Osteoblast (primary cell): ENCODE data around the gene DNAJC5G. TPM values are rescaled to one million over a fixed set of nuclear protein-coding genes. Genes with fewer than 3 reads are reported as not detected.

Source experiments
- DNase-seq: peaks from one replicate; pipeline ENCODE4 v3.0.0; 2011; ENCODE audit warnings: low spot score, mixed read lengths; ENCODE audit not compliant: insufficient read length; ENCODE audit errors: missing footprints
- H2AFZ ChIP-seq: 2 replicates; pipeline ENCODE4 v1.6.0; 2011; ENCODE audit warnings: mild to moderate bottlenecking, low read length
- H3K27ac ChIP-seq: 2 replicates; pipeline ENCODE4 v1.5.1; 2011; ENCODE audit warnings: mild to moderate bottlenecking, low read depth, low read length, moderate library complexity
- H3K27me3 ChIP-seq: 2 replicates; pipeline ENCODE4 v1.6.0; 2012; ENCODE audit warnings: mild to moderate bottlenecking, control low read depth, inconsistent platforms, low read length, moderate library complexity; ENCODE audit not compliant: insufficient read depth
- H3K36me3 ChIP-seq: 2 replicates; pipeline ENCODE4 v1.5.1; 2011; ENCODE audit warnings: mild to moderate bottlenecking, low read length, control low read depth, moderate library complexity; ENCODE audit not compliant: insufficient read depth
- H3K4me1 ChIP-seq: 2 replicates; pipeline ENCODE4 v1.5.1; 2011; ENCODE audit warnings: mild to moderate bottlenecking, low read length, control low read depth, moderate library complexity; ENCODE audit not compliant: insufficient read depth
- H3K4me2 ChIP-seq: 2 replicates; pipeline ENCODE4 v1.6.0; 2011; ENCODE audit warnings: mild to moderate bottlenecking, low read length; ENCODE audit not compliant: insufficient read depth
- H3K4me3 ChIP-seq: fragments of 200-600 bp; sonication (generic); 3 replicates; pipeline ENCODE4 v1.5.1; 2012; ENCODE audit warnings: mild to moderate bottlenecking, low read length, inconsistent platforms; ENCODE audit not compliant: insufficient read depth
- H3K79me2 ChIP-seq: 2 replicates; pipeline ENCODE4 v1.6.0; 2012; ENCODE audit warnings: mild to moderate bottlenecking, low read length, control low read depth, inconsistent platforms; ENCODE audit not compliant: insufficient read depth
- H3K9me3 ChIP-seq: 2 replicates; pipeline ENCODE4 v1.5.1; 2011; ENCODE audit warnings: low read depth, low read length, control low read depth
- H4K20me1 ChIP-seq: 2 replicates; pipeline ENCODE4 v1.6.0; 2012; ENCODE audit warnings: mild to moderate bottlenecking, low read length, control low read depth; ENCODE audit not compliant: insufficient read depth
- CTCF ChIP-seq: IDR thresholded peaks from 2 replicates; pipeline ENCODE4 v1.5.1; 2011; ENCODE audit warnings: mild to moderate bottlenecking, low read depth, low read length, moderate library complexity; ENCODE audit errors: extremely low read depth
- total RNA-seq: library from RNA; depleted of rRNA; stranded (reverse); fragments of >200 nt; gene quantifications from 2 replicates; pipeline ENCODE4 v1.2.3, GENCODE V29; 2012

Gene DNAJC5G
- total RNA-seq: not detected in 2 replicates

GRCh38 chr2:27275211-27276150 is at the start of gene DNAJC5G:
DNAJC5G (plus strand) TSS chr2:27275433; CDS start chr2:27276729, 1,296 bp downstream.
- H3K27ac ChIP-seq: no peak within 1 kb of the TSS
- no peaks in the 10 kb centered on the region for H4K20me1 ChIP-seq
- no peak for DNase-seq
- H3K79me2 ChIP-seq: no peaks in the 10 kb centered on the region
- H3K4me3 ChIP-seq: no peak within 1 kb of the TSS
- no peak for TF ChIP-seq CTCF
- H3K4me1 ChIP-seq: peaks cover 14% of the 10 kb centered on the region
- H3K27me3 ChIP-seq: peaks cover 8% of the 10 kb centered on the region
- H3K4me2 ChIP-seq: no peak within 1 kb of the TSS
- no peaks in the 10 kb centered on the region for H3K9me3 ChIP-seq
- H2AFZ ChIP-seq: no peak within 1 kb of the TSS
- no peaks in the 10 kb centered on the region for H3K36me3 ChIP-seq

GRCh38 chr2:27225526-27225925 is 49.7 kb upstream of the DNAJC5G start:
- Histone ChIP-seq H3K4me2 (no peak overlapping the region), H3K27me3 (no peaks in the 10 kb centered on the region), H3K4me3 (no peak overlapping the region), H3K36me3 (peaks cover 84% of the 10 kb centered on the region), H3K9me3 (no peaks in the 10 kb centered on the region), H2AFZ (no peak overlapping the region), H3K4me1 (no peaks in the 10 kb centered on the region), H3K79me2 (no peaks in the 10 kb centered on the region), H3K27ac (no peak overlapping the region), H4K20me1 (peaks cover 2% of the 10 kb centered on the region)
- TF ChIP-seq CTCF: no peak
- DNase-seq: peak; percentile 62

GRCh38 chr2:27227501-27227900 is 47.7 kb upstream of the DNAJC5G start:
- Histone ChIP-seq H3K27ac (no peak overlapping the region), H3K4me2 (no peak overlapping the region), H3K79me2 (no peaks in the 10 kb centered on the region), H3K36me3 (peaks cover 86% of the 10 kb centered on the region), H3K27me3 (no peaks in the 10 kb centered on the region), H3K4me1 (no peaks in the 10 kb centered on the region), H2AFZ (no peak overlapping the region), H4K20me1 (peaks cover 2% of the 10 kb centered on the region), H3K4me3 (no peak overlapping the region), H3K9me3 (no peaks in the 10 kb centered on the region)
- TF ChIP-seq CTCF: no peak
- peak; percentile 37 for DNase-seq

- H3K4me3 ChIP-seq: no peak overlapping the region
- H4K20me1 ChIP-seq: no peaks in the 10 kb centered on the region
- H3K27me3 ChIP-seq: no peaks in the 10 kb centered on the region
- H3K4me1 ChIP-seq: no peaks in the 10 kb centered on the region
- no peak overlapping the region for H3K27ac ChIP-seq
- no peaks in the 10 kb centered on the region for H3K9me3 ChIP-seq
- no peak for TF ChIP-seq CTCF
- DNase-seq: peak; percentile 32
- no peak overlapping the region for H3K4me2 ChIP-seq
- H3K36me3 ChIP-seq: peaks cover 88% of the 10 kb centered on the region
- no peak overlapping the region for H2AFZ ChIP-seq
- H3K79me2 ChIP-seq: no peaks in the 10 kb centered on the region
Measured at GRCh38 chr2:27231921-27232320, 43.3 kb upstream of the DNAJC5G start.
